HG02973 (cell line): Measurements from ENCODE around the gene MTHFD1.

Source experiments
- ATAC-seq: cut with Tn5 transposase; IDR thresholded peaks from one replicate; pipeline ENCODE4 v1.9.1; 2021; ENCODE audit warnings: moderate library complexity; ENCODE audit not compliant: unreplicated experiment

Gene MTHFD1

DNA sequence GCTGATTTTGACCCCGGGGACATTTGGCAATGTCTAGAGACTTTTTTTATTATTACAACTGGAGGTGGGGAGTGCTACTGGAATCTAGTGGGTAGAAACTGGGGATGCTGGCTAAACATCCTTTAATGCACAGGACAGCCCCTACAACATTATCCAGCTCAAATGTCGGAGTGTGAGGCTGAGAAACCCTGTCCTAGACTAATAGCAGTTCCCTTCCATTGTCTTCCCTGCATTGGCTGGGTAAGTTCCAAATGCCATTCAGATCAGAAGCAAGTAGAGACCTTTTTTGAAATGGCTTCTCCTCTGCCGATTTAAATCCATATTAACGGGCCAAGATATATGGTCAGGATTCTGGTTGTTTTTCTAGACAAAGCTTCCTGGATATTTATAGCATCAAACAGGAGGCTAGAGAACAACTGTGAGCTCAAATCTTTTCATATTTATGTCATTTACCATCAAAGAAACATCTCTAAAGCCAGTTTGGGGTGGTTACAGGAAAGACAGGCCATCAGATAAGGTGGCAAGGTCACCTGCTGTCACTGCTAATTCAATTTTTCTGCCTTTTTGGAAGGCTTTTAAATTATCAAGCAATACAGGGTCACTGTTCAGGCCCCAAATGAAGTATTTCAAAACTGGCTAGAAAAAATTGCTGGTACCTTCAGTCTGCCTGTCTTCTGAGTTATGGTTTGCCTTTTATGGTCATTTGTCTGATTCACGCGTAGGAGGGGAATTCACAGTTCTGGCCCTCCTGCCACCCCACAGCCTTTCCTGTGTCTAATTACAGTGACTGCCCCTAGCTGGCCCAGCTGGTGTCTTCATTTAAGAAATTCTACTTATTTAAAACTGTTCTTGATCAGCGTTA is 57.1 kb downstream of the MTHFD1 start:
- peak; percentile 94 for ATAC-seq

DNA sequence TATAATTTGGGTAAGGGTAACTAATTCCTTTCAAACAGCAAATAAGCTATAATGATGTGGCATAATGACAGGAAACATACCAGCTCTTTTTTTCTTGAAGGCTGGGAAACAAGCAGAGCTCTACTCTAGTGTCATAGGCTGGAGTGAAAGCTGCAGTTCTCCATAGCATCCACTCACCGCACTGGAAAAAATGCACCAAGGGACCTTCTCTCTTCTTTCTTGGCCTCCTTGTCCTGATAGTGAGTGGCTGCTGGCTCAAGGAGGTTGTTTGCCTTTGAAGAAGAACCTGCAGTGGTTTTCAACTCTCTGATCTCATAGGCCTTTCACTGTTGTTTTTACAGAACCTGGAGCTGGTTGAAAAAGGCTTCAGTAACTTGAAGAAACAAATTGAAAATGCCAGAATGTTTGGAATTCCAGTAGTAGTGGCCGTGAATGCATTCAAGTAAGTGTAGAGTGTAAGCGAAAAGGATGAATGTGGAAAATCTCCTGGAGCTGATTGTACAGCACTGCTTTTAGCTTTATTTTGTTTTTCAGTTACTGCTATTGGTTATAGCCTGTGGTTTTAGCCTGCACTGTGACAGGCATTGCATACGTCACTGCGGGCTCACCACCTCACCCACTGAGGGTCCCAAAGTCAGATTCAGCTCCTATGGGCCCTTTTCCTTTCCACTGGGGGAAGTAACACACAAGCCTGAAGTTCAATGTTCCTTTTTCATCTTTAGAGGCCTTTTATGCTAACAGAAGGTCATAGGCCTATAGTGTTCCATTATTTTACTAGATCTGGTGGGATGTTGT is 59.9 kb downstream of the MTHFD1 start:
- ATAC-seq = no peak

DNA sequence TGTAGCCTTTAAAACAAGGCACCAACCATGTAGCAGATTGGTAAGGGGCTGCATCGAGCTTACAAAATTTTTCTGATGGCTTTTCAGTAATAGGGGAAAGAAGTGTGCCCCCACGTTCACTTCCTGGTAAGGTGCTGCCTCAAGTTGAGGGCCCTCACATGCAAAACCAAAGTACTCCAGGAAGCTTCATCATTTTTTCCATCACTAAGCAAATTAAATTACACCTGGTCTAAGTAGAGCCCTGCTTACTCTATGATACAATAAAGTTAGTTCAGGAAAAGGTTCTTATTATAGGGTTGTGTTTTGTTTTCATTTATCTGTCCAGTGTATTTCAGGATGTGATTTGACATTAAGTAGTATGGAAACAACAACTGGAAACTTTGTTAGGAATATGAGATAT is 62.1 kb downstream of the MTHFD1 start:
- ATAC-seq = no peak

DNA sequence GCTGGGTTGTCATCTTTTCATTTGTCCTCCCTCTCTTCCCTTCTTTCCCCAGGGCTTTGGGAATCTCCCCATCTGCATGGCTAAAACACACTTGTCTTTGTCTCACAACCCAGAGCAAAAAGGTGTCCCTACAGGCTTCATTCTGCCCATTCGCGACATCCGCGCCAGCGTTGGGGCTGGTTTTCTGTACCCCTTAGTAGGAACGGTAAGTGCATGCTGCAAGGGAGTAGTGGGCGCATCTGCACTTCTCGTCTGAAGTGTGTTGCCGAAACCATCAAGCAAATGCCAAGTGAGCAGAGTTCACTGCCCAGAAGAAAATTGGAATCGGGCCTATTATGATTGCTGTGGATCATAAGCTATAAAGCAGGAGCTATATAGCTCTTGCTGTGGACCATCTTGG is 66.5 kb downstream of the MTHFD1 start:
- no peak for ATAC-seq

DNA sequence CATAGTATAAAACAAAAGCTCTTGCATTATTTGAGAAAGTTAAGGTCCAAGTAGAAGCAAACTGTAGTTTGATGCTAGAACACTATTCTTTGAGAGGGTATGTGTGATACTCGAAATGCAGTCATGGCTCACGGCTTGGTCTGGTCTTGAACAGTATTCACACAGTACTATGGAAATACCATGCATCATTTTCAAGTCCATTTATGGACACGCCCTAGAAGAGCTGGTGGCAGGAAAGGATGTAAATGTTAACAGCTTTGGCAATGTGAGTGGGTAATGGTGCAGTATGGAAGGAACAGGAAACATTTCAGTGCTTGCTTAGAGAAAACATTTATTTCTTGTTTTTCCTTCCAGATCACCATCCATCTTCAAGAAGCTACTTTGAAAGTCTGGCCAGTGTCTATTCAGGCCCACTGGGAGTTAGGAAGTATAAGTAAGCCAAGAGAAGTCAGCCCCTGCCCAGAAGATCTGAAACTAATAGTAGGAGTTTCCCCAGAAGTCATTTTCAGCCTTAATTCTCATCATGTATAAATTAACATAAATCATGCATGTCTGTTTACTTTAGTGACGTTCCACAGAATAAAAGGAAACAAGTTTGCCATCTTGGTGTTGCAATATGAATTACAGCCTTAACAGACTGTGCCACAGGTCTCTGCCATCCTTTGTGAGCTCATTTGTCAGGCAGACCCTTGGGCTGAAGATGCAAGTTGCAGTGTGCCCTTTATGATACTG is 71.4 kb downstream of the MTHFD1 start:
- no peak for ATAC-seq

DNA sequence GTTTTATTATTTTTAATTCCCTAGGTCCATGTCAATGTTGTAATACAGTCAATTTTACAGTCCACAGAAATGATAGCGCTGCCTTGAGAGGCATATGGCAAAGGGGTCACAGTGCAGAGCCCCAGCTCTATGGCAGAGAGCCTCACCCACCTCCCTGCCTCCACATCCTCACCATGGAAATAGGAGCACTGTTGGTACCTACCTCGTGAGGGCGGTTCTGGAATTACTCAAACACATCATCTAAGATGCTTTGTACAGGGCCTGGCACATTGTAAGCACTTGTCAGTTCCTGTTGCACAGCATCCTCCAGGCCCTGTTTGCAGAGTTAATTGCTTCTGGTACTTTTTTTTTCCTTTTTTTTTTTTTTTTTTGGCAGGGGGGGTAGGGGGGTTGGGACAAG is 73.1 kb downstream of the MTHFD1 start:
- no peak for ATAC-seq

- no peak for ATAC-seq
Observed at GRCh38 chr14:64463195-64463594, 75.0 kb downstream of the MTHFD1 start.

GRCh38 chr14:64463873-64464272 is 75.7 kb downstream of the MTHFD1 start:
- no peak for ATAC-seq

DNA sequence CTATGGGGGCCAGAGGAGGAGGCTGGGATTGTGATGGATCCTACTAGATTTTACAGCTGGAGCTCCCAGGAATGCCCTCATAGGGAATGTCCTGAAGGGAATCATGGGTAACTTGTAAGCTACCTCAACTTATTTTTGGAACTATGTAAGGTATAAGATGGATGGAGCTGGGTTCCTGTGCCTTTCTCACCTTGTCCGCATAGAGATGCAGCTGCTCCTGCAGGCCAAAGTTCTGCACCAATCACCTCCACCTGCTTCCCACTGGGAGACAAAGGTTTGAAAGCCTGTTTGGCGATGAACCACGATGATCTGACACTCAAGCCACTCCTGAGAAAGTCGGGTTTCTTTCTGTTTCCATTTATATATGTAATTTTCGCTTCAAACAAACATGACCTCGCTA is 76.5 kb downstream of the MTHFD1 start:
- peak; percentile 2 for ATAC-seq

DNA sequence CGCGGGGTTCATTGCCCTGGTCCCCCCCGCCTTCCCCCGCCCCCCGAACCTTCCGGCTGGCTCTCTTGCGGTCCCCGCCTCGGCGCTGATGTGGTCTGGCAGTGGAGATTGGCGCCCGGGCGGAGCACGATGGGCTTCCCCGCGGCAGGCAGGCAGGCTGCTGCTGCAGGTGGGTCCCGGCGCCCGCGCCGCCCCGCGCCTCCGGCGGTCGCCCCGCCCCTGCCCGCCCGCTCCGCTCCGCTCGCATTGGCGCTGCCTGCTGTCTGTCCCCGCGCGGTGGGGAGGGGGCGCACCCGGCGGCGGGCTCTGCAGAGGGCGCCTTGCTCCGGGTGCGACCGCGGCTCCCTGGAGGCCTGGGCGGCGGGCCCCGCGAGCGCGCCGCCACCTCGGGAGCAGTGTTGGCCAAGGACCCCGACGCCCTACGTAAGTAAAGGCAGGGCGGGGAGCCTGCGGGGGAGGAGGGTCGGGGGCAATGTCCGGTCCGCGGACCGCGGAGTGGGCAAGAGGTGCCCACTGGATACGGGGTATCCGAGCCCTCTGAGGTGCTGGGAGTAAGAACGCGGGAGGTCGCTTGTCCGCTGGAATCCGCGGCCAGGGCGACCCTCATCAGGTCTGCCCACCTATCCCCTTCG is 77.2 kb downstream of the MTHFD1 start, which contains the start of gene AKAP5:
Gene AKAP5, plus strand, starts transcription at position 309 of the 632 bp plus-strand sequence. CDS start 2,896 bp downstream, outside the sequence.
- ATAC-seq = peak; percentile 64

DNA sequence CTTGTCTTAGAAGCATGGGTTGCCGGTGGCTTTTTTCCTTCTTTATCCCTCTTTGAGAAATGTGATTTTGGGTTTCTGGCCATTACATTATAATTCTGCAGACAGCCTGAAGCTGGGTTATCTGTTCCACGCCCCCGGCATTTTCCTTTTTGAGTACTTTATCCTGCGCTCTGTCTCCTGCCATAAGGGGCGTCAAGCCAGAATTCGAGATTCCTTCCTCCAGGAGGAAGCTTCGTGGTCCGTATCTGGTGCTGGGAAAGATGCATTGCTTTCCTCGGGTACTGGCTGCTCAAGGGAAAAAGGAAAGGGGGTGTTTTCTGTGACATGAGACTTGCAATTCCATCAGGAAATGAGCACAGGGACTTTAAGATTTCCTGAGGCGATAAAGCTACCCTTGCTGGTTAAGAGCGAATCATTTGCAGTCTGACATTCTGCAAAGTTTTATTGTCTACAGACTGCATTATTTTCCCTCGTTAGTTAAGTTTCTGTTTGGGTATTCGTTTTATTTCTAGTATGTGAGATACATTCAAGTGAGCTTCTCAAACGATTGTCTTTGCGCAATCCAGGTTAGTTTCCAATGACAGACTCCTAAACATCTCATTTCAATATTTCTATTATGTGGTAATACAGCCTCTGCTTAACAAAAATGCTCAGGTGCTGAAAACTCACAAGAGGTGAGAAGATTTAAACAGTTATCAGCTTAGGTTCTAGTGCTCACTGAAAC is 77.8 kb downstream of the MTHFD1 start:
- ATAC-seq = no peak

DNA sequence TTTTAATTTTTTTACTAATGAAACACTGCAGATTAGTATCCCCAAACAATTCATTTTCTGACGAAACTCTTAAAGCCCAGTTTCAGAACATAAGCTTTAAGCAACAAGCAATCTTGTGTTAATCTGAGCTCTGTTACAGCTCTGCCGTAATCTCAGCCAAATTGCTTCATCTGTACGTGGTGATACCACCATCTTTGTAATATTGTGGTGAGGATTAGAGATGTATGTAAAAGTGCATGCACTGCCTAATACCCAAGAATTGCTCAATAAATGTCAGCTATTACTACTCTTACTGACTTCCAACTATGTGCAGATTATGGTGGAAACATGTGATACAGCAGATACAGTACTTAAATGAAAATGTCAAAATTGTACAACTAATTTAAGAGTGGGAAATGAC is 78.9 kb downstream of the MTHFD1 start:
- ATAC-seq = no peak

- ATAC-seq = no peak
Observed at GRCh38 chr14:64467566-64467965, 79.4 kb downstream of the MTHFD1 start.

GRCh38 chr14:64468451-64468850 is 80.3 kb downstream of the MTHFD1 start:
- ATAC-seq = no peak

DNA sequence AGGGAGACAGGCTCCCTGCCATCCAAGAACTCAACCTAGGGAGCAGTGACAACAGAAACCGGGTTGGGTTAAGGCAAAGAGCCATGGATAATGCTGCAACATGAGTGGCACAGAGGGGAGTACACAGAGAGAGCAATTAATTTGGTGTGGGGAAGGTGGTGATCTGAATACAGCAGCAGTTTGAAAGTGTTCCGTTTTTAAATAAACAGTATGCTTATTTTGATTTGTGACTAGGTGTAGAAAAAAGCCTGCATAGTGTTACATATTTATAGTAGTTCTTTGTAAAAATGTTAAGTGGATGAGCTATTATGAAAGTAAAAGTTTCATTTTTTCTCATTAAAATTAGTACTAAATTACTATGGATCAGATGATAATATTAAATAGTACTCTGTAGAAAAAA is 85.9 kb downstream of the MTHFD1 start:
- no peak for ATAC-seq

DNA sequence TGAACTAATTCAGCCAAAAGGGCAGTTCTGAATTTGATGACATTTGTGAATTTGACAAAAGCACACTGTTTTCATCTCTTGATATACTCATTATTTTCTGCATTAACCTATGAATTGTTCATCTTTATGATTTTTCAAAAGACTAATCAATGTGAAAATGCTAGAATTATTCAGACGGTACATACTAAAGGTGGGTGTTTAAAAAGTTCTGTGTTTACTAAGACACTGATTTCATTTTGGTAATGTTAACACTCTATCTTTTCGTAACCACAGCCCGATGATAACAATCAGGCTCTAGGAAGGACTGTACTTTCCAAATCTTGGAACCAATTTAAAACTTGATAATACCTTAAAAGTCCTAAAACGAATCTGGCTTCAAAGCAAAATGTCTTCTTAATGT is 86.5 kb downstream of the MTHFD1 start:
- ATAC-seq = no peak

DNA sequence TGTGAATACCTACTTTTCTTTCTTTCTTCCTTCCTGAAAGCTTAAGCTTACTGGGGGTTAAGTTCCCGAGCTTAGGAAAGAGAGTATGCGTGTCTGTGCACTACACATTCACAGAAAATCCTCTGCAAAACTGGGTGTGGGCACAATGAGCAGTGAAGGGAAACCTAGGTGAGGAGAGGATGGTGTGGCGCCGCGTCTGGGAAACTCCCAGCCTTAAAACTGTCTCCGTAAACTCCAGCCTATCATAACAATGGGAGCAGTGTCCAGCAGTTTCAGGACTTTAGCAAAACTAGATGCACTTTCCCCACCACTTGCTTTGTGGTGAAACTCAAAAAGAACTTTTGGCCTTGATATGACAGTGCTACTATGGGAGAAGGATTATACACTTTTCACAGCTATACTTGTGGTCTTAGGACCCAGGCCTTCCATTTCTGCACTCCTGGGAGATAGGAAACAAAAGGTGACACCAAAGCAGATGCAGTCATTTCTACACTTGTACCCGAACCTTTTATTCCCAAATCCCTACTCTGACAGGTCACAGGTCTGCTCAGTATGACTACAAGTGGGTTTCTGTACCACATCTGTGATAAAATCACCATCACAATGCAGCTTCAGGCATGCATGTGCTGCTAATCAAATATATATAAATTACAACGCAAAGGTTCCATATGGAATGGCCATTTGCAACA is 87.6 kb downstream of the MTHFD1 start:
- ATAC-seq = no peak

DNA sequence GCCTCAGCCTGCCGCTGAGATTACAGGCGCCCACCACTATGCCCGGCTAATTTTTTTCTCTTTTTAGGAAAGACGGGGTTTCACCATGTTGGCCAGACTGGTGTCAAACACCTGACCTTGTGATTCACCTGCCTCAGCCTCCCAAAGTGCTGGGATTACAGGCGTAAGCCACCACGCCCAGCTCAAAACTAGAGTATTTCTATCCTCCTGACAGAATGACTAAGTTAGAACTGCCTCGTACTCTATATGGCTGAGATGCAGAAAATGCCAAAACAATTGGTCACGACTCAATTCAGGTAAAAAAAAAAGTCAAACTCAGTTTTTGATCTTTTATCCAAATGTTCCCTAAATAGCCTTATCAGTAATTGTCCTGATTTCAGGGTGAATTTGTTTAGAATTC is 88.3 kb downstream of the MTHFD1 start:
- ATAC-seq = no peak

- ATAC-seq = no peak
Observed at GRCh38 chr14:64478634-64479250, 90.6 kb downstream of the MTHFD1 start.
